Right lobe of liver (tissue), 4 donors: ENCODE measurements around the gene CNTN2.

Experiments used
- CTCF ChIP-seq, 4 donors: fragments of 200-600 bp in 3 of 4; fragments of 450-650 bp in 1 of 4; IDR thresholded peaks; one replicate each; pipeline versions ENCODE4 v1.5.1 to v1.8.0; 2016 to 2022; ENCODE audit warnings: antibody characterized with exemption in 4 of 4, mild to moderate bottlenecking in 2 of 4
- POLR2A ChIP-seq: fragments of 450-650 bp; IDR thresholded peaks from one replicate; pipeline ENCODE4 v1.6.1; 2017; ENCODE audit warnings: antibody characterized with exemption, mild to moderate bottlenecking
- donor health status: DM: no; HTN: no; CAD: no.
- donor health status: DM: no; HTN: no; CAD: no.
- donor health status: DM: no; HTN: yes; CAD: no.

- TF ChIP-seq CTCF (IDR thresholded peaks at IDR 0.05) = no peak
- no peak for TF ChIP-seq POLR2A
These were observed 28.2 kb upstream of the CNTN2 start for GRCh38 chr1:205014783-205015182.
